NCI-H2227 treated with DMSO at 0.1 percent for 48 hours (cell line): Measurements from ENCODE around the gene CHCHD6.

ENCODE experiments used
- DNase-seq: peaks from one replicate; lab custom pipeline; 2025; lab: John Stamatoyannopoulos, UW

CHCHD6 gene

DNA sequence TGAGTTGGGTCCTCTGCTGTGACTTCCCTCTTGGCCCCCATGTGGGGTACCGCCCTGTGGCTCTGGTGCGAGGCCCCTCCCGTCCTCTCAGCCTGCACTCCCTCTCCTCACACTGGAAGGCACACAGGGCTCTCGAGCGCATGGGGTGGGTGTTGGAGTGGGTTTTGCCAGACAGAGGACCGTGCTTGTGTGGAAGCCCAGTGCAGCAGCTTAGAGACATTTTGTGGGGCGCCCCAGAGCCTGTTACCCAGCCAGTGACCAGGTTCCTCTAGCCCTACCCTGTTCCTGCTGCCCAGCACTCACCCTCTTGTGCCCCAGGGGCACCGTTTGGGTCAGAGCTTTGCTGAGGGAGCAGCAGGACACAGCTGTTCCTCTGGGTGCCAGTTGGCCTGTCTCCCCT is 288.7 kb downstream of the CHCHD6 start:
- DNase-seq, result no peak

DNA sequence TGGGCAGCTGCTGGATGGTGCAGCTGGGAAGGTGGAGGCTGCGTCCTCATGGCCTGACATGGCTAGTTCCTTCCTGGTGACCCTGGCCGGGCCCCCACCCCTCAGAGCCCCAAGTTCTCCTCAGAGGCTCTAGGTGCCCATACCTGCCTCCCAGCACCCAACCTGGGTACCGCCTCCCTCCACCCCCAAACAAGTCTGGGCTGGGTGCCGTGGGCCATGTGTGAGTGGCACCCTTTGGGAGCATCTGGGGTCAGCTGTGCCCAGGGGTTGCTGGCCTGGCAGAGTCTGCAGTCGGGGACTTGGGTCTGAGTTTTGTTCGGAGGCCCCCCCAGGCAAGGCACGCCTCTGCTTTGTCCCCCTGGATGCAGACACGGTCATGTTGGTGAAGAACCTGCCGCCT is 289.4 kb downstream of the CHCHD6 start:
- DNase-seq, result no peak

DNA sequence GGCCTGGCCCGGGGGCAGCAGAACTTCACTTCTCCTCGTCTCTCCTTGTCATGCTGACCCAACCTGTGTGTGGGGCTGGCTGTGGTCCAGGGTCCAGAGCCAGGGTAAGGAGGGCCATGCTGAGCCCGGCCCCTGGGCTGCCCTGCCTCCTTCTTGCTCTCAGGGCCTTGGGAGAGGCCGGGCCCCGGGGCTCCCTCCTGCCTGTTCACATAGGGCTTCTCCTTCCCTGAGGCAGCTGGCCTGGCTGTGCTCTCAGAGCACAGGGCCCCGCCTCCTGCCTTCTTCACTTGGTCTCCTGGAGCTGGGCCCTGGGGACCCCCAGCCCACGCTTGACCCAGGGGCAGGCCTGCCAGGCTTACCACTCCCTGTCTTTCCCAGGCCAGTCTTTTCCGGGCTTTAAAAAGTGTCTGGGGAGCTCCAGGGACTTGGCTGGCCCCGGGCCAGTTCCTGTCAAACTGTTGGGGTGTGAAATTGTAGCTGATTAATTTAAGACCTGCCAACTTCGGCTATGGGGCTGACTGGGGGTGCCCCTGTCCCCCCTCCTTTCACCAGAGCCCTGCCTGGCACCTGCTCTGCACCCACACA is 290.7 kb downstream of the CHCHD6 start:
- no peak for DNase-seq

DNA sequence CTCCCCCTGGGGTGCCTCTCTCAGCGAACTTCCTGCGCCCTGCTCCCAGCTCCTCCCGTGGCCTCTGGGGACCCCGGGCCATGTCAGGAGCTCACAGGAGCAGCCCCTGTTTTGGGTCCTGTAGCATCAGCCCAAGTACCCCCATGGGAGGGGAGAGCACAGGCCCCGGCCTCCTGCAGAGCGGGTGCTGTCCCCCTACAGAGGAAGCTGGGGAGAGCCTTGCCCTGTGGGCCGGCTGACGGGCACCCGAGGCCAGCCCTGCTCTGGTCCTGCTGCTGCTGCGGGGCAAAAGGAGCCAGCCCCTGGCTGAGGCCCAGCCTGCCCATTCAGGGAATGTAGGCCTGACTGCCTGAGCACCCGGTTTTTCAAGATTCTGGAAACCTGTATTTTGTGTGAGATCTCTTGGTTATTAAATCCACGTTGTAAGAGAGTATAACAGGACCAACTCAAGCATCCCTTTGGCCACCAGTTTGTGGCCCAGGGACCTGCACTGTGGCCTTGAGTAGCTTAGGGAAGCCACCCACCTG is 291.3 kb downstream of the CHCHD6 start:
- no peak for DNase-seq

DNA sequence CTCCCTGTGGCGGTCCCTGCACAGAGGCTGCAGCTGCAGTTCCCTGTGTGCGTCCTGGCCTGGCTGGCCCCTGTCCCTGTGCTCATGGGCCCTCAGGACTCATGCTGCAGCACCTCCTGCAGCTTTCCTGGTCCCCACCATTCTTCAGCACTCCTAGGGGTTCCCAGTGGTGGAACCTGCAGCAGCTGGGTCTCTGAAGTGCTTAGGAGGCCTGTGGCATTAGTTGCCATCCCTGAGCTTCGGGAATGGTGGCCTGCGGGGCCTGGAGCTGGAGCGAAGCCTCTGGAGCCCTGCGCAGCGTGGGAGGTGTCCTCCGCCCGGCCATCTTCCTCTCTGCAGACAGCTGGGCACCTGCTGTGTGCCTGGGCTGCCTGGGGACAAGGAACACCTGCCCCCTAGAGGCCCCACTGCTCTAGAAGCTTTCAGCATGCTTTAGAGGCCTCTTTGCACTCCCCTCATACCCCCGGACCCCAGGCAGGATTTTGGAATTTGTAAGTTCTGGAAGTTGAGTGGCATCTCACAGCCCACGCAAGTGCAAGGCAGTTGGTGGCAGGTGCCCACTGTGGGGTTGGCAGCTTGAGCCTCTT is 292.0 kb downstream of the CHCHD6 start:
- DNase-seq, result no peak

DNA sequence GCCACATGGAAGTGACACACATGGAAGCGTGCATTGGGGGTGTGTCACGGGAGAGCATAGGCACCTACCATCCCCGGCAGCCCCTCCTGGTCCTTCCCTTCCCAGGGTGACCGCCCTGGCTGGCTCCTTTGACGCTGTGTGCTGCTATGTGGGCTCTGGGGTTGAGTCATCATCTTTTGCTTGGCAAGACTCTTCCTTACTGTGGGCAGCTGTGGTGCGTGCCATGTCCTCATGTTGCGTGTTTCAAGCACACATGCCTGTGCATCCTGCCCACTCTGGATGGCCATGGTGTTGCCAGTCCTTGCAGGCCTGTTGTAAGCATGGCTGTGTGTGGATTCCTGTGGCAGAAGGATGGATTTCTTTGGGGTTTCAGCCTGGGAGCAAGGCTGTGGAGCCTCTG is 292.9 kb downstream of the CHCHD6 start:
- DNase-seq, result no peak

DNA sequence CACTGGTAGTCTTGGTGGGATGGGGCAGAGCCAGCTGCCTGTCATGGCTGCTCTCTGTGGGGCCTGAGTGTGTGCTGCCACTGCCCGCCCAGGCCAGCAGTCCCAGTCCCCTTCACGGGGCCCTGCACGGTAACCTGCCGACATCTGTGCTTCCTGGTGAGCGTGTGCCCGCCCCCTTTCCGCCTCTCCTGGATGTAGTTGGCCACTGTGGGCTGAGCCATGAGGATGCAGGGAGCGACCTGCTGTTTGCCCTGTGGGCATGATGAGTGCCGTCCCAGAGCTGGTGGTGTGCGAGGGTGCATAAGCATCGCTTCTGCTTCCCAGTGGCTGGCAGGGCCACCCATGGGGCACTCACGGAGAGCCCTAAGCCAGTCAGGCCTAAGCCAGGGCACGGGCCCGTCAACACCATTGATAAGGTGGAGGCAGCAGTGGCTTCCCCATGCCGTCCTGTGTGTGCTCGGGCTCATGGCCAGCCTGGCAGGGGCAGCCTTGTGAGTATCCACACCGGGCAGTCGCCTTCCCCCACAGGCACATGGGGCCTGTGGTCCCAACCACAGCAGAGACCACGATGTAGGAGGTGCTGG is 293.5 kb downstream of the CHCHD6 start:
- no peak for DNase-seq

DNA sequence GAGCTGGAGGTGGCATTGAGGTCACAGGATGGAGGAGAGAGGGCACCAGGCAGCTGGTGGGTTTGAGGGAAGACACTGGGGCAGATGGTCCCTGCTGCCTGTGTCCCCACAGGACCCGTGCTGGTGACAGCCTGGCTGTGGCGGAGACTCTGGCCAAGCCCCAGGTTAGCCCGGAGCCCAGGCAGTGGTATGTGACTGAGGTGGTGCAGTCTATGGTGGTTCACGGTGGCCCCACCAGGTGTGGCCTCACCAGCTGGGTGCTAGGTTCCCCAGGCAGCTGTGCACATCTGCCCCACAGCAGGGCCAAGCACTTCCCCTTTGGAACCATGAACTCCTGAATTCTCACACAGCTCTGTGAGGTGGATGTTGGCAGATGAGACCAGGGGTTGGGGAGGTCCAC is 294.3 kb downstream of the CHCHD6 start:
- no peak for DNase-seq

DNA sequence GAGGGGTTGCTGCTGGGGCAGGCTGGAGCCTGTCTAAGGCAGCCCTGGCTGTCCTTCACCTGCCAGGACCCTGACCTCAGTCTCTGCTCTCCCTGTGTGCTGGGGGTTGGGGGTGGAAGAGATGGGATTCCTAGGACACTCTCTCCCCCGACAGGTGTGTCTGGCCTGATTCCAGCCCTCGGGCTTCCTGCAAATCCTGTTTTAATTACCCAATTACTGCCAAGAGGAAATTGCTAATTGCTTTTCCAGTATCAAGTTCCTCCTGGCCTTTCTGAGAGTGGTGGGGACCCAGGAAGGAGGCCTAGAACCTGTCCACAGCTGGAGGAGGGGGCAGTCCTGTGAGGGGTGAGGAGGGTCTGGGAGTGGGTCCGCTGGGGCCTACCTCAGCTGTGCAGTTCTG is 294.7 kb downstream of the CHCHD6 start:
- DNase-seq, result no peak

DNA sequence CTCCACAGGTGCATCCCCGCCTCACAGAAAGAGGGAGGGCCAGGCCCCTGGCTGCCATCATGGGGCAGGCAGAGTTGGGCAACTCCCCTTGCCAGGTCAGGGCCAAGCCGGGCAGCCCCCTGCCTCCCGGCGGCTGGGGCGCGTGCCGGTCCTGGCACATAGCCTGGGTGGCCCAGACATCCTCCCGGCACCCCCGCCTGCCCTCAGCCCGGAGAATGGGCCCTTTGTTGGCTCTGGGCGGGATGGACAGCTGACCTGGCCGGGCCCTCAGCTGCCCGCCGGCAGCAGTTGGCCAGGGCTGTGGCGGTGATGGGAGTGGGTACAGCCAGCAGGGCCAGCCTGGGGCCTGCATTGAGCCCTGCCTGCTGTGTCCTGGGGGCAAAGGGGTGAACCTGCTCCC is 295.3 kb downstream of the CHCHD6 start:
- DNase-seq, result no peak

DNA sequence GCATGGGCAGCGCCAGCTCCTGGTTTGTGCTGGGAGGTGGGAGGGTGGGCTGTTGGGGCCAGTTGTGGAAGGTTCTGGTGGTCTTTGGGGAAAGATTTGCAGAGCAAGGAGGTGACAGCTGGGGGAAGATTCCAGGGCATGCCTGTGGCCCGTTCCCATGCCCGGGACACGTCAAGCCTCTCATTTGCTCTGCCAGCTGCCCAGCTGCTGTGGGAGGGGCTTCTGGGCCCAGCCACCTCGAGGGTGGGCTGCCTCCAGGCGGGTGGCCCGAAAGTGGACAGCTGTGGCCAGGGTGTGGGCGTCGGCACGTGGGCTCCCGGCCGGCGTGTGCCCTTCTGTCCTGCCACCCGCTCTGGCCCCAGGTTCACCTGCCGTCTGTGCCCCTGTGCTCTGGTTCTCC is 296.1 kb downstream of the CHCHD6 start:
- DNase-seq, result no peak

DNA sequence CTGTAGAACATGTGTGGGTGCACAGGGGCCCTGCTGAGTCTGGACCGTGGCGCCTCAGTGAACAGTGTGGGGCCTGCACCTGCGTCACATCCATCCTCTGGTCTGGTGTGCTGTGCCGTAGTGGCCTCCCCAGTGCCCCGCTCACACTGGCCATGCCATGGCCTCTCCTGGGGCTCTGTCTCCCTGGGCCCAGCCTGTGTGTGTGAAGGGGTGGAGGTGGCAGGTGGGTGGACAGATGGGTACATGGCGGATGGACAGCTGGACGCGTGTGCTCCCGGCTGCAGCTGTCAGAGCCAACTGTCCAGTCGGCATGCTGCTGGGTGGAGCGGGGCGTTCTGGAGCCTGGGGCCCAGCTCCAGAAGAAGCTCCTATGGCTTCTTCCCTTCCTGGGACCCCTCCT is 296.7 kb downstream of the CHCHD6 start:
- DNase-seq, result no peak

DNA sequence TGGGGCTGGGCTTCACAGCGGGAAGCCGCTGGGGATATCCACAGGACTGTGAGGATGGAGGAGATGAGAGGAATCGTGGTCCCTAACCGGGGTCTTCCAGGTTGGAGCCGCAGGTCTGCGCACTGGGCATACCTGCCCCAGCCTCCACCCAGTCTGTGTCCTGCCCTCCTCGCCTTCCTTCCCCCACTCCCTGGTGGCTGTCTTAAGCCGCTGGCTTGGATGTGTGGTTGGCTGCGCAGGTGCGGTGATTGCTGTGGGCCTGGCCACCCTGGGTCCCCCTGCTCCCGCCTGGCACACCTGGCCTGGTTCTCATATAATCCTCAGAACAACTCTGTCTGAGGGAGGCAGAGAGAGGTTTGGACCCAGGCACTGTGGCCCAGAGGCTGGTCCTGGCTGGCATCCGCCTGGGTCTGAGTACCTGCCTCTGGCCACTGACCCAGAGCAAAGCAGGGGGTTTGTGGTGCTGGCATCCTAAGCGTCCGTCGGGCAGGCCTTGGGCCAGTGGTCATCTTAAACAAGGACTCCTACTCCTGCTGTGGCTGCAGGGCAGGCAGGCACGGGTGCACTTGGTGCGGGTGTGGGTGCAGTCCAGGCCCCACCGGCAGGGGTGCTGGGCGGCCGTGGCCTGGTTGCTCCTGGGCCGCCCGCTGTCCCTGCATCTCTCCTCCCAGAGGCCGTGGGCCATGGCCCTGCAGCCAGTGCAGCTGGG is 297.6 kb downstream of the CHCHD6 start:
- DNase-seq, result no peak

DNA sequence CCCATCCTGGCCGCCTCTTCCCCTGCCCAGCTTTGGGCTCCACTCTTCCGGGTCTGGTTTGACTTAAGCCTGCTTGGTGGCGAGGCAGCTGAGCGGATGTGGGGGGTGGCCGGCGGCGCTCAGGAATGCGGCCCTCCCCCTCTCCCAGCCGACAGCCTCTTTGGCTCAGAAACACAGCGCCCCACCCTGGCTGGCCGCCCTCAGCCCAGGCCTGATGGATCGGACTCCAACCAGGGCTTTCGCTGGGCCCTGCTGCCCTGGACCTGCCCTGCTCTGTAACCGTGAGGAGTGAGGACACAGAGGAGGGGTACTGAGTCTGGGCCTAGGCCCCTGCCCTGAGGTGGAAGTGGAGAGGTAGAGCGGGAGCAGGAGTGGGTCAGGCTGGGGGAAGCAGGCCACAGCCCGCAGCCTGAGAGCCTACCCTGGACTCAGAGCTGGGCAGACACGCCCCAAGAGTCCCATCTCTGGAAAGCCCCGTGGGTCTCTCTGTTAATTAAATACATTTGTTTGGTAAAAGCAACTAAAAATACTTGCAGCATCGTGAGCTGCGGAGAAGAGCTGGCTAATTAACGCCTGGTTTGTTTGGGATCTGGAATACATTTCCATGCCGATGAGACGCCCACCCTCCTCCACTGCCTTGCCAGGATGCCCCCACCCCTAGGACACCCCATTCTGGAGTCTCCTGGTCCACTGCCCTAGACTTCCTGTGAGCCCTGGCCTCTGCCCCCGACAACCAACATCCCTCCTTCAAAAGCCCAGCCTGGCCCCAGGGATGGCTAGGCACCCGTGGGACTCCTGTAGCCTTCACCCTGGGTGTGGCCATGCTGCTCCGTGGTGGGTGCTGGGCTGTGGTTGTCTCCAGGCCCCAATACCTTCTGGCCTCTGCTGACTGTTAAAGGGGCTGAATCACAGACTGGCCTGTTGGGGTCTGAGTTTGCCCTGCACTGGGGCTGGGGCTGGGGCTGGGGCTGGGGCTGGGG is 298.4 kb downstream of the CHCHD6 start:
- no peak for DNase-seq

DNA sequence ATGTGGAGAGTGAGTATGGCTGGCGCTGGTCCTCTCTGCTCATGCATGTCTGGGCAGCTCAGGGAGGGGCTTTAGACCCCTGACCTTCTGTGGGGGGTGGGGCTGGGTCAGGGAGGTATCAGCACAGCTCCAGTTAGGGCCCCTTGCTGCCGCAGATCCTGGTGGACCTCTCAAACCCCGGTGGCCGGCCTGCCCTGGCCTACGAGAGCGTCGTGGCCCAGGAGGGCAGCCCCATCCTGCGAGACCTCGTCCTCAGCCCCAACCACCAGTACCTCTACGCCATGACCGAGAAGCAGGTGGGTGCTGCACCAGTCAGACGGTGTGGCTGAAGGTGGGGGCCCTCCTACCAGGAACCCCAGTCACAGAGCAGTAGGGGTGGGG is 299.1 kb downstream of the CHCHD6 start:
- no peak for DNase-seq

DNA sequence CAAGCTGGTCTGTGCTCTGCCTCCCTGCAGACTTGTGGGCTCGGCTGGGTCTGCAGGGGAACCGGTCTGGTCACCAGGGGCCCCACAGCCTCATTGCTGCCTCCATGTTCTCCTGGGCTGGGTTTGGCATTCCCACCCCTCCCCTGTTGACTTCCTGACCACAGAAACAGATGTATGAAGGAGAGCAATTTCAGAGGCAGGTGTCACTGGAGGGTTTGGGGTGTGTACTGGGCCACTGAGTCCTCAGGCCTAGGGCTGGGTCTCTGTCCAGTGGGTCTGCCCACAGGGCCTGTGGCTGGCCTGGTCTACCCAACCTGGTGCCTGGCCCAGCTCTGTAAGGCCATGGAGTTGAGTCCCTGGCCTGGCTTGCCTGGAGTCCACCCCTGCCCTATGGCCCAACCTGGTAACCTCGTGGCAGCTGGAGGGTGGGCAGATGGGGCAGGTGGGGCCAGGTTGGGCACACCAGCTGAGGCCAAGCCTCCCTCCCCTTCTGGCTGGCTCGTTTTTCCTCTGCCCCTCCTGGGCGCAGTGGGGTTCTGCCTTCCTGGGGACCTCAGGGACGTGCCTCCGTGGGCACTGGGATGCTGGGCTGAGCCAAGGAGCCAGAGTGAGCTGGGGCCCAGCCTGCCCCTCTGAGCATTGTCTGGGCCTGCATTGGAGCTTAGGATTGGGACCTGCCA is 299.7 kb downstream of the CHCHD6 start:
- DNase-seq, result no peak

DNA sequence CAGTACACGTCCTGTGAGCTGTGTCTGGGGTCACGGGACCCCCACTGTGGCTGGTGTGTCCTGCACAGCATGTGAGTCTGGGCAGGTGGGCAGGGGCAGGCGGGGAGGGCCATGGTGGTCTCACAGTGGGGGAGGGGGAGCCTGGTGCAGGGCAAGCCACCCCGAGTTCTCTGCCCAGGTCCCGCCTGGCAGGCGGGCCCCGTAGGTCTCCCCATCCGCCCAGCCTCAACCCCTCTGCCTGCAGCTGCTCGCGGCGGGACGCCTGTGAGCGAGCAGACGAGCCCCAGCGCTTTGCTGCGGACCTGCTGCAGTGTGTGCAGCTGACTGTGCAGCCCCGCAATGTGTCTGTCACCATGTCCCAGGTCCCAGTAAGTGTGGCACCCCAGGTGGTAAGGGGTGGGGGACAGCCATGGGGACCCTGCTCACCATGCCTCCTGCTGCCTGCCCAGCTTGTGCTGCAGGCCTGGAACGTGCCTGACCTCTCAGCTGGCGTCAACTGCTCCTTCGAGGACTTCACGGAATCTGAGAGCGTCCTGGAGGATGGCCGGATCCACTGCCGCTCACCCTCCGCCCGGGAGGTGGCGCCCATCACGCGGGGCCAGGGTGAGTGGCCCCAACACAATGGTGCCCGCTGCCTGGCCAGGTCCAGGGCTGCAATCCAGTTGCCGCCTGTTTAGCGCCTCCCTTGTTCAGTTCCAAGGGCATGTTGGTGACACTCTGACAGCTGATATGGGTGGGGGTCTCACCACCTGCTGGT is 300.8 kb downstream of the CHCHD6 start:
- DNase-seq, result no peak

DNA sequence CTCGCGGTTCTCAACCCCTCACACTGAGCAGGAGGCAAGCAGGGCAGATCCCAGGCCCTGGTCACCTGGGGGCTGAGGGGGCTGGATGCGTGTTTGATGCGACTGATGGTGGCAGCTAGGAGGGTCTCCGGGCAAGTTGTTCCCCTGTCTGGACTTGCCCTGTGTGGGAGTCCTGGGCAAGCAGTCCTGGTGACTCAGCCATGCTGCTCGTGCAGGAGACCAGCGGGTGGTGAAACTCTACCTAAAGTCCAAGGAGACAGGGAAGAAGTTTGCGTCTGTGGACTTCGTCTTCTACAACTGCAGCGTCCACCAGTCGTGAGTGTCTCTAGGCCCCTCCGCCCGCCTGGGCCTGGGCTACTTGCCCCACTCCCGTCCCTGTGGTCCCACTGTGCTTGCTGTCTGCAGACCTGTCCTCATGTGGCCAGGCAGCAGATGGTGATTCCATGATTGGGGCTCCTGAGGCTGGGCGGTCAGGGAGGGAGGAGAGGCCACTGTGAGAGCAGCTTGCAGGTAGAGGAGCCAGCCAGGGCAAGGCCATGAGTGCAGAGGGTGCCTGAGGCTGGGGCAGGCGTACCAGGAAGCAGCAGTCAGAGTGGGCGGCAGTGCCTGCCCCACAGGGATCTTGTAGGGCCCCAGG is 301.9 kb downstream of the CHCHD6 start:
- no peak for DNase-seq

DNA sequence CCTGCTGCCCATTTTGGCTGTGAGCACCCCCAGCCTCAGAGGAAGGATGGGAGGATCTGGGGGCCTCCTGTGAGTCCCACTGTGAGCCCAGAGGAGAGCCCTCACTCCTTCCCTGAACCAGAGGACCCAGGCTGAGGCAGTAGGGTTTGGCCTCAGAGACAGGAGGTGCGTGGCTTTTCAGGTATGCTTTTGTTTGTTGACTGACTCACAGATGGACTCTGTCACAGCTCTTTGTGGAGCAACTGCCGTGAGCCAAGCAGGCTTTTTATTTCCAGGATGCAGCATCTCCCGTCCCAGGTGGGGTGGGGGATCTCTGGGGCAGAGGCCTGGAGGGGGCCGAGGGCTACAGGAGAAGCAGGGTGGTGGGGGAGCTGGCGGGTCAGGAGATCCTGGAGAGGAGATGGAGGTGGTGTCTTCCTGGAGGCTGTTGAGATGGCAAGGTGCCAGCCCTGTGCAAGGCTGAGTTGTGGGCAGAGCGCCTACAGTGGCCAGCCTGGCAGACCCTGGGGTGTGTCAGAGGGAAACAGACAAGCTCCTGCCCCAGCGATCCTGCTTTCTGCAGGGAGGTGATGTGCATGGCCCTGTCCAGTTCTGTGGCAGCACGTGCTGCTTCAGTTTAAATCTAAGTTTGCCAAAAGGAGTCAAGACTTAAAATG is 302.9 kb downstream of the CHCHD6 start:
- DNase-seq, result no peak

DNA sequence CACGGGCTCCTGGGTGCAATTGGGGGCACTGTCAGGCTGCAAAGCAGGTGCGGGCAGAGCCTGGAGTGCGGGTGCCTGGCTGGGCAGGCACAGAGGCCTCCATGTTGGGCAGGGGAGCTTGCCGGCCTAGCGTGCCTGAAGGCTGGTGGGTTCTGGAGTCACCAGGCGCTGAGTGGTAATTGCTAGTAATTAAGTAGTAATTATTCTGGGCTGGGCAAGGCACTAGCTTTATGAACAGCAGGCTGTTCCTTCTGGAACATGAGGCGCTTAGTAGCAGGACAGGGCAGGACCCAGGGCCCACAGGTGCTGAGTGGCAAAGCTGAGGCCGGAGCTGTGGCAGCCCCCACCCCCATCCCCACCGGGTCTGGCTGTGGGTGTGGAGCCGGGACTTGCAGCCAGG is 304.2 kb downstream of the CHCHD6 start:
- DNase-seq, result no peak
